Fibroblast of villous mesenchyme (primary cell): Measurements from ENCODE around the gene BCCIP. TPM values are rescaled to one million over a fixed set of nuclear protein-coding genes. Genes with fewer than 3 reads are reported as not detected.

Source experiments
- DNase-seq: peaks from one replicate; pipeline ENCODE4 v3.0.0-alpha.2; 2010; ENCODE audit warnings: low read depth
- H3K4me3 ChIP-seq: 2 replicates; pipeline ENCODE4 v1.5.1; 2011; ENCODE audit warnings: low read depth, mild to moderate bottlenecking, low read length
- total RNA-seq: library from RNA; depleted of rRNA; stranded (reverse); fragments of >200 nt; gene quantifications from 2 replicates; pipeline ENCODE4 v1.2.3, GENCODE V29; 2012
- TF ChIP-seq, protein P1 (sequence below): IDR thresholded peaks from 2 replicates; pipeline ENCODE4 v1.5.1; 2012; ENCODE audit warnings: low read depth, mild to moderate bottlenecking, low read length; ENCODE audit not compliant: insufficient read depth

The BCCIP gene
- 31.2 and 48.4 TPM in 2 replicates for total RNA-seq

DNA sequence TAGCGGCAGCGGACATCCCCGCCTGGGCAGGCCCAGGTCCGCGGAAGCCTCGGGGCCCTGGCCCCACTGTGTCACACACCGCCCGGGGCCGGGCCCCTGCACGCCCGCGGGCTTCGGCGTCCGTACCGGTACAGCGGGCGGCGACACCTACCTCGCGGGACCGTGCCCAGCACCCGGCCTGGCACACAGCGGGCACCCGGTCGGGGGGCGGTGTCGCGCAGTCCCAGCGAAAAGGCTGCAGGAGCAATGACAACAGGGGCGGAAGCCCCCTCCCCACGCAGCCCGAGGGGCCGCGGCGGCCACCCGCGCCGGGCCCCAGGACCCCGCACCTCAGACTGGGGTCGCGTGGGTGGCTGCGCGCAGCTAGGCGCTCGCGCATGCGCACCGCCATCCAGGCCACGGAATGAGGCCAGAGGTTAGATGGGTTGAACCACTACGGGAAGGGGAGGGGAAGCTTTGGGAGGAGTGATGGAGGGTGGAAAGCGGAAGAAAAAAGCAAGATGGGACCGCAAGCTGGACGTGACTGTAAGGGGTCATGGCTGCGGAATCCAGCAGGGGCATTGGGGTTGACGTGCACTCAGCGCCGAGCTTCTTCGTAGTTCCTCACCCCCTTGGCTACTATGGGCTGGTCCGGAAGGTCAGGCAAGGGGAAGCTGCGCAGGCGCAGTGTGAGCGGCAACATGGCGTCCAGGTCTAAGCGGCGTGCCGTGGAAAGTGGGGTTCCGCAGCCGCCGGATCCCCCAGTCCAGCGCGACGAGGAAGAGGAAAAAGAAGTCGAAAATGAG, at the start of gene BCCIP, which contains the start of gene UROS:
TSS of gene BCCIP (plus strand) at position 669 of the 785 bp plus-strand sequence. CDS start at position 681, 12 bp downstream.
TSS of gene UROS (minus strand) at position 381 of the 785 bp plus-strand sequence. CDS start 6,759 bp downstream, outside the sequence.
- TF ChIP-seq, protein P1, sequence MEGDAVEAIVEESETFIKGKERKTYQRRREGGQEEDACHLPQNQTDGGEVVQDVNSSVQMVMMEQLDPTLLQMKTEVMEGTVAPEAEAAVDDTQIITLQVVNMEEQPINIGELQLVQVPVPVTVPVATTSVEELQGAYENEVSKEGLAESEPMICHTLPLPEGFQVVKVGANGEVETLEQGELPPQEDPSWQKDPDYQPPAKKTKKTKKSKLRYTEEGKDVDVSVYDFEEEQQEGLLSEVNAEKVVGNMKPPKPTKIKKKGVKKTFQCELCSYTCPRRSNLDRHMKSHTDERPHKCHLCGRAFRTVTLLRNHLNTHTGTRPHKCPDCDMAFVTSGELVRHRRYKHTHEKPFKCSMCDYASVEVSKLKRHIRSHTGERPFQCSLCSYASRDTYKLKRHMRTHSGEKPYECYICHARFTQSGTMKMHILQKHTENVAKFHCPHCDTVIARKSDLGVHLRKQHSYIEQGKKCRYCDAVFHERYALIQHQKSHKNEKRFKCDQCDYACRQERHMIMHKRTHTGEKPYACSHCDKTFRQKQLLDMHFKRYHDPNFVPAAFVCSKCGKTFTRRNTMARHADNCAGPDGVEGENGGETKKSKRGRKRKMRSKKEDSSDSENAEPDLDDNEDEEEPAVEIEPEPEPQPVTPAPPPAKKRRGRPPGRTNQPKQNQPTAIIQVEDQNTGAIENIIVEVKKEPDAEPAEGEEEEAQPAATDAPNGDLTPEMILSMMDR = no peak
- peak within 1 kb of the TSS; percentile 100 for H3K4me3 ChIP-seq
- DNase-seq = peak; percentile 93

DNA sequence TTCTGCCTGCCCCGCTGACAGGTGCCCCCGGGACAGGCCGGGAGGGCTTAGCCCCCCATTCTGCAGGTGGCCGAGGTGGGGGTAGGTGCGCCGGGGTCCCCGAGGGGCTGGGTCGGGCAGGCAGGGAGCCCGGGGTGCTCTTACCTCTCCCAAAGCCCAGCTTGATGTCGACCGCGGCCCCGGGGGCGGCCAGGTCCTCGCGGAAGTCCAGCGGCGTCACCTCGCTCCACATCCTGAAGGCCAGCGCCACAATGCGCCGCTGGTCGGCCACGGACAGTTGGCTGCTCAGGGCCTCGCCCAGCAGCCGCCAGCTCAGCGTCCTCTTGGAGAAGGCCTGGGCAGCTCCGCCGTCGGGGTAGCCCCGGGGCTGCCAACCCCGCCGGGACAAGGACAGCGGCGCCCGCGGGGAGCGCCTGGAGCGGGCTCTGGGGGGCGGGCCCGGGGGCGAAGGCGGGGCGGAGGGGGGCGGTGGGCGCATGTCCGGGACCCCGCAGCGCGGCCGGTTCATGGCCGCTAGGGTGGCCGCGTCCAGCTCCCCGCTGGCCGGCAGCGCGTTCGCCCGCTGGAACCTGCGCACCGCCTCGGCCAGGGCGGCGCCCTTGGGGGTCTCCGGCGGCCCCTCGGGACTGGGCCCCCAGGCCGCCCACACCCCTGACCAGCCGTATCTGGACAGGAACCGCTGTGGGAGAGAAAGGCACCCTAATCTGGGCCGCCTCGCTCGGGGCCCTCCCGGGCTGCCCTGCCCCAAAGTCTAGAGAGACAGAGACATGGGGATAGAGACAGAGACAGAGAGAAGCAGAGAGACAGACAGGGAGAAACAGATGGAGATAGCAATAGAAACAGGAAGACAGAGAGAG, 49.4 kb upstream of the BCCIP start:
- TF ChIP-seq, protein P1 = no peak
- no peak for DNase-seq
- no peak overlapping the region for H3K4me3 ChIP-seq

DNA sequence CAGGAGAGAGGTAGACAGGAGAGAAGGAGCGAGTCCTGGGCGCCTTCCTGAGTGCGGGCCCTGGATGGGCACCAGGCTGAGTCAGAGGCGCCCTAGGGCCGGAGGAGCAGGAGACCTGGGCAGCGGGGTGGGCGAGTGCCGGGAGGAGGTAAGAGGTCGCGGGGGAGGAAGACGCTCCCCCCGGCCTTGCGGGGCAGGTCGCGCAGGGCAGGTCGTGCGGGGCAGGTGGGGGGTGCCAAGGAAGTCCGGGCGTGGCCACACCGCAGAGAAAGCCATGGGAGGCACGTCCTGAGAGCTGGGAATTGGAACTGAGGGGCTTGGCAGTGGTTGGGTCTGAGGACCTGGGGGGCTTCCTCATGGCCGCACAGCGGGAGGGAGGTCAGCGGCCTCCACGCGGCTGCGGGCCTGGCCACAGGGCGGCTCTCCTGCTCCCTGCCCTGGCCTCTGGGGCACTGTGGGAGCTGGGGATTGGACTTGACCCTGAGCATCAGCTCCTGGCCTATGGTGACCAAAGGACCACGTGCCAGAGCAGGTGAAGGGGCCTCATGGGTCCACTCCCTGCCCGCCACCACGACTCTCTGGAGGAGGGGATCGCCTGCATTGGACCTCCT, 48.7 kb upstream of the BCCIP start:
- TF ChIP-seq, protein P1 = no peak
- H3K4me3 ChIP-seq = no peak overlapping the region
- DNase-seq = no peak

DNA sequence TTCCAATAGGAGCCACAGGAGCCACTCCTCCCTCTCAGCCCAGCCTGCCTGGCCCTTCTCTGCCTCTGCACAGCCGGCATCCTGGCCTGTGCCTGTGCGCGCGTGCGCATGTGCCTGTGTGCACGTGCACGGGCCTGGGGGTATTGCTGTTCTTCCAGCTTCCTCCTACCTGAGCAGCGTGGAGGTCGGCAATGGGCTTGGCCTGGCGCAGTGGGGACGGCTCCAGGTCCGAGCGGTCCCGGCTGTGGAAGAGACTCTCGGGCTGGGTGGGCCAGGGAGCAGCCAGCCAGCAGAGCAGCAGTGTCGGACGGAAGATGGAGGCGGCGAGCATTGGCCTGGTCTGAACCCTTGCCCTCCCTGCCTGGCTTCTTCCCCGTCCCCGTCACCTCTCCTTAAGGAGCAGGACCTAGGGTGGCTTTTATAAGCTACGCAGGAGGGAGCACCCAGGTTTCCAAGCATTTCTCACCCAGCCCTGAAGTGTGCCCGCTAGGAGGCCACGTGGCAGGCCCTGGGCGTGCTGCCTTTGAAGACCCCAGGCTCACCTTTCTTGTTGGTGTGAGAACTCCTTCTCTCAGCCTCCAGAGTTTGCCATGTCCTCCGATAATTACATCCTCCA, 47.7 kb upstream of the BCCIP start, which contains the start of gene MMP21:
TSS of gene MMP21 (minus strand) at position 331 of the 616 bp plus-strand sequence. CDS start at position 331, 0 bp downstream.
- DNase-seq = no peak
- no peak within 1 kb of the TSS for H3K4me3 ChIP-seq
- TF ChIP-seq, protein P1 = no peak

DNA sequence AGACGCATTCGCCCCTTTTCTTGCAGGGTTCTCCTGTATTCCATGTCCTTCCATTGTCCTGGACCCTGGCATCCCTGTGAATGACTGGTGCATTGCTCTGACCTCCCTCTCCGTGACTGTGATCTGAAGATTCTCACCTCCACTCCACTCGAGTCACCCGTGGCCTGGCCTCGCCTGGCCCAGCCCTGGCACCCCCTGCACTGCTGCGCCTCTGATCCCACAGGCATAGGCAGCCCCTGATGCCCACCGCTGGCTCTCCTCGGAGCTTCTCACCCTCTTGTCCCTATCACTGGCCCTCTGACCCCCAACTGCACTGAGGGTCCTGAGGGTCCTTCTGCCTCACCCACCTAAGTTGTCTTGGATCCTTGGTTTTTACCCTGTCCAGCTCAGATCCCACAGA, 45.5 kb upstream of the BCCIP start:
- H3K4me3 ChIP-seq = no peak overlapping the region
- no peak for DNase-seq
- TF ChIP-seq, protein P1 = no peak

DNA sequence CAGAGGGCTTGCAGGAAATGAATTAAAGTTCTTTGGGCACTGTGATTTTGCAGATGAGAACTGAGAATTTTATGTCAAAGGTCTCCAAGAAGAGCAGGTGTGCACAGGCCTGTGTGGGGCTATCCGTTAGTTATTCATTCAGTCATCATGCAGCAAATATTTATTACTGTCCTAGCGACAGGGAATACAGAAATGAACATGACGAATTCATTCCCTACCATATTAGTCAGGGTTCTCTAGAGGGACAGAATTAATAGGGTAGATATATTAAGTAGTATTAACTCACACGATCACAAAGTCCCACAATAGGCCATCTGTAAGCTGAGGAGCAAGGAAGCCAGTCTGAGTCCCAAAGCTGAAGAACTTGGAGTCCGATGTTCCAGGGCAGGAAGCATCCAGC, 44.8 kb upstream of the BCCIP start:
- no peak overlapping the region for H3K4me3 ChIP-seq
- no peak for DNase-seq
- TF ChIP-seq, protein P1 = no peak
